HAP-1 (cell line): ENCODE measurements around the gene SMARCD2.
A peak's percentile ranks its signal among the peaks of the same experiment; 100 is the strongest.

Source experiments
- DNase-seq, 2 experiments: peaks; one replicate each; pipeline ENCODE4 v3.0.0-alpha.2; 2016 to 2020; ENCODE audit warnings: low spot score in 2 of 2
- H3K27me3 ChIP-seq: fragments of 250-450 bp; sonication (Bioruptor Pico); 2 replicates; pipeline ENCODE4 v1.5.1; 2020; ENCODE audit warnings: low read depth, mild to moderate bottlenecking, moderate library complexity
- H3K36me3 ChIP-seq: fragments of 250-450 bp; sonication (Bioruptor Pico); replicated peaks from 2 replicates; pipeline ENCODE4 v1.5.1; 2020; ENCODE audit warnings: mild to moderate bottlenecking
- H3K4me1 ChIP-seq: fragments of 250-450 bp; sonication (Bioruptor Pico); 2 replicates; pipeline ENCODE4 v1.5.1; 2020; ENCODE audit warnings: mild to moderate bottlenecking
- H3K4me3 ChIP-seq: fragments of 250-450 bp; sonication (Bioruptor Pico); 2 replicates; pipeline ENCODE4 v1.5.1; 2020; ENCODE audit warnings: mild to moderate bottlenecking, moderate library complexity
- H3K9me3 ChIP-seq: fragments of 250-450 bp; sonication (Bioruptor Pico); 2 replicates; pipeline ENCODE4 v1.5.1; 2020; ENCODE audit warnings: mild to moderate bottlenecking, moderate library complexity
- in situ Hi-C: fragments of 300-500 bp; cut with MboI; formaldehyde crosslinking; loops from 3 replicates; pipeline ENCODE4 v1.14.3; 2020; ENCODE audit warnings: low sequenced_read_pairs, inconsistent platforms, mixed read lengths

The SMARCD2 gene

DNA sequence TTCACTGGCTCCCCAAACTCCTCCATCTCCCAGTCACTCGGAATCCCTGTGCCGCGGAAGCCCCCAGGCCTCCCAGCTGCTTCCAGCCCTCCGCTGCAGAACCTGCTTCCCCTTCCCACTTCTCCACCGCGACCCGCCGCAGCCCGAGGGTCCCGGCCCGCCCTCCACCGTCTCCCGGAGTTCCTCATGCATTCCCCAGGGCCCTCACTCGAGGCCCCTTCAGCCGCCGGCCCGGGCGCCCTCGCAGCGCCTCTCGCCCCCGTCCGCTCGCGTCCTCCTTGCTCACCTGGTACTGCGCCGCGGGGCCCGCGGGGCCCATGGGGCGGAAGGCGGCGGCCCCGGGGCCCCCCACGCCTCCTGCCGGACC lies 329 bp downstream of the SMARCD2 start:
- H3K4me3 ChIP-seq: peak overlapping the region; percentile 76
- peaks cover 11% of the 10 kb centered on the region for H3K4me1 ChIP-seq
- H3K36me3 ChIP-seq: peaks cover 5% of the 10 kb centered on the region
- in situ Hi-C loops: no loop called here
- peak in 1 of 2 experiments; percentile 43 for DNase-seq
- H3K27me3 ChIP-seq: no peaks in the 10 kb centered on the region
- H3K9me3 ChIP-seq: no peaks in the 10 kb centered on the region

DNA sequence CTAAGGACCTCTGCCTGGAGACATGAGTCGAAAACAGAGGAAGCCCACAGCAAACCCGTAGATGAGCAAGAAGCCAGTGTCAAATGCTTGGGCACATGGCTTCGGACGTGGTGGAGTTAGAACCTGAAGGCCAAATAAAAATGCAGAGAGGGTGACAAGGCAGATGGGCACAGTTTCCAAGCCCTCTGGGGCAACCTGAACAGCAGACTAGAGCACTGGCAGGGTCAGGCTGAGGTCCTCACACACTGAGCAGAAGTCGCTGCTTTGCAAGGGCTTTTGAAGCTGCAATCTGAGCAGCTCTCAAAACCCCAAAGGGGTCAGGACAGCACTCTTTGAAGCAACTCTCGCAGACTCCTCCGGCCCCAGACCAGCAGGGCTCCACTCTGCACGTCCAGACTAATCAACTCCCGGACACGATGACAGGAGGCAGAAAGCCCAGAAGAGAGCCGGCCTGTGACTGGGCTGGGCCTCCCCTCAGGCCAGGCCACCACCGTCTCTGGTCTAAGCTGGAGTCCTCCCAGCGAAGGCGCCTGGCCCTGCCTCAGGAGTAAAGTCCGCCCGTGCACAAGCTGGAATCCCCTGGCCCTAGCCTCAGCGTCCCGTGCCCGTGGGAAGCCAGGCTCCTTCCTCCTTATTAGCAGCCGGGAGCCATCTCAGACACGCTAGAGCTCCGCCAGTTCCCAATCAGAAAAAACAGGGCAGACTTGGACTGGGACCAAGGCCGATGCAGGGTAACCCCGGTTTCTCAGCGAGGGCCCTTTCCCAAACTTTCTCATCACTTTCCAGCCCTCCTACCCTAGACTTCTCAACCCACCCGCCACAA lies 924 bp downstream of the SMARCD2 start:
- H3K4me3 ChIP-seq: peak overlapping the region; percentile 76
- no peaks in the 10 kb centered on the region for H3K9me3 ChIP-seq
- H3K27me3 ChIP-seq: no peaks in the 10 kb centered on the region
- H3K36me3 ChIP-seq: peaks cover 11% of the 10 kb centered on the region
- in situ Hi-C loops: no loop called here
- H3K4me1 ChIP-seq: peaks cover 11% of the 10 kb centered on the region
- DNase-seq: peak; percentile 17 to 35

DNA sequence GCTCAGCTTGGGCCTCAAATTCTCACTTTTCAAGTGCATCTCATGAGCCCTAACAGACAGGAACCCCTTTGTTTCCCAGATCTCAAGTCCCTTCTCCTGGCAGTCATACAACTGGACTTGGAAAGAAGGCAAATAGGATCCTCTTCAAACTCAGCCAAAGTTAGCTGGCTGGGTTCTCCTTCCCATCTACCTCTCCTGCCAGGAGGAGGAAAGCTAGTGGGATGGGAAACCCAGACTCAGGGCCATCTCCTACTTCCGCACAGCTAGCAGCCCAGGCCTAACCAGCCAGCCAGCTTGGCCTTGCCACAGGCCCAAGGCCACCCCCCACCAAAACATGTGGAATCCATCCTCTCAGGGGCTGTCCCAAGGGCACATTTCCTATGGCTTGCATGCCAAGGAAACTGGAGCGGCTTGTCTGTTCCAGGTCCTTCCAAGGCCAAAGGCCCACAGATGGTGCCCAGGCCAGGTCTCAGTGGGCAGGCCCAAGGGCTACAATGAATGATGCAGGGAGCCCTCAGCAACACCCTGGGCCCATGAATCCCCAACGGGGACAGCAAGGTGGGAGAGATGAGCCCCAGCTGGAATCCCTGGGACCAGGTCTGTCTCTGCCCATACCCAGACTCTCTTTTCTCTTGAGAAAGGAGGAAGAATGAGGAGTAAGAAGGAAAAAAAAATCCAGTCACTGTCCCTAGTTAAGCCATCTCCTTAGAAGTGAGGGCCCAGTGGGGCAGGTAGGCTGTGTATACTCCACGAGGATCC lies 1.7 kb downstream of the SMARCD2 start:
- Histone ChIP-seq H3K4me3 (peak overlapping the region; percentile 76), H3K27me3 (no peaks in the 10 kb centered on the region), H3K36me3 (peaks cover 16% of the 10 kb centered on the region), H3K4me1 (peaks cover 11% of the 10 kb centered on the region), H3K9me3 (no peaks in the 10 kb centered on the region)
- no peak for DNase-seq
- in situ Hi-C loops: no loop called here

DNA sequence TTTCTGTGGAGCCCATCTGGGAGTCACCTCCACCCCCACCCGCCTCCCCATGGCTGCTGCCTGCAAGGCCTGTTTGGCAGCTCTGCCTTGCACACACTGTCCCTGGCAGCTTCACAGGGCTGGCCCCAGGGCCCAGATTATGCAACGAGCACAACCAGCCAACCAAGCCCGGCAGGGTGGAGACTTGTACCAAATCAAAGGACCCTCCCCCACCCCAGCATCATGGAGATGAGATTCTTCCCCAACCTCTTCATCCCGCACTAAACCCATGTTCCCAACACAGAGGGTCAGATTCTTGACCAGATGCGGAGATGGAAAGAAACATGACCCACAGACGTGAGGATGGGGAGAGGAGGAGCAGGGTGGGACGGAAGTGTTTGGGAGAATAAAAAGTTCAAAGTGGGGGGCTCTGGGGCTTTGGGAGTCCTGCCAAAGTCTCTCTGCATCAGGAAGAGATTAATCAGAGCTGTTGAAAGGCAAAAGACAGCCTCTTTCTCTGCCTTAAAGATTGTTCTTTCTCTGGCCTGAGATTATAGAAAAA lies 3.8 kb downstream of the SMARCD2 start:
- Histone ChIP-seq H3K36me3 (peaks cover 33% of the 10 kb centered on the region), H3K4me3 (no peak overlapping the region), H3K27me3 (no peaks in the 10 kb centered on the region), H3K9me3 (no peaks in the 10 kb centered on the region), H3K4me1 (peaks cover 11% of the 10 kb centered on the region)
- no peak for DNase-seq
- in situ Hi-C loops: no loop called here

DNA sequence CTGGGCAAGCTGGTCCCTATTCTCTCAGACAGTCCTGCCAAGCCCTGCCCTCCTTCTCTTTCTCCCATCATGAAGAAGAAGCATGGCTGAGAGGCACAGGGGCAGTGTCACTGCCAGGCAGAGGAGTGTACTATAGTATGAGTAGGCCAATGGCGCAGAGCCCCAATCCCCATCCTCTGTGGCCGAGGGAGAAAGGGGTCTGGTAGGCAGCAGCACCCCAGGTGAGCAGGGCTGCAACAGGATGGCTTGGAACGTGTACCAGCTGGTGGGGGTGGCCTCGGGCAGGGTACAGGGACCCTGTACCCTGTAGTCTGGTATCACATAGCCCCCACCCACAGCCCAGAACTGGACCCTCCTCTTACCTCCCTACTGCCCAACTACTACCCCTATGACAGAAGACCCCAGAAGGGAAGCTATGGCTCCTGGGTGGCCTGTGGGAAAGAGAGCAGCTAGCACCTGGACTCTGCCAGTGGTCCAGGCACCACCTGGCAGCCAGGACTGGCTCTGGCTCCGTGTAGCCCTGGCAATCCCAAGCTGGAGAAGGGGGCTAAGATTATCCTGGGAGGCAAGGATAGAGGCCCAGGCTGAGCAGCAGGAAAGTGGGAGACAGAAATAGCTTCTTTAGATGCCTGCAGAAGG lies 4.4 kb downstream of the SMARCD2 start:
- H3K9me3 ChIP-seq: no peaks in the 10 kb centered on the region
- peaks cover 11% of the 10 kb centered on the region for H3K4me1 ChIP-seq
- H3K36me3 ChIP-seq: peaks cover 40% of the 10 kb centered on the region
- DNase-seq: no peak
- in situ Hi-C loops: no loop called here
- H3K4me3 ChIP-seq: no peak overlapping the region
- no peaks in the 10 kb centered on the region for H3K27me3 ChIP-seq

DNA sequence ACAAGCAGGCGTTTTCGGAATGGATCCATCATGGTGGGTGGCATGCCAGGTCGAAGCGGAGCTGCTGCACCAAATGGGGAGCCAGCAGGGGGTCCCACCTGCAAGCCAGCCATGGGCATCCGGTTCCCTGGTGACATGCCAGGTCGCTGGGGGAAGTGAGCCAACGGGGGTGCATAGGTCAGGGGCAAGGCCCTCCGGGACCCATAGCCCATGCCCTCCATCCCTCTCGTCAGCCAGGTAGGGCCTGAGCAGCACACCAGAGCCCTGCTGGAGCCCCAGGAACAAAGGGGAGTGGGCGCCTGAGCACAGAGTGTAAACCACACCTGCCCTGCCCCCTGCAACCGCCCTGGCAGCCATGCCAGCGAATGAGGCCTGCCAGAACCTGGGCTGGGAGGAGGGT lies 5.0 kb downstream of the SMARCD2 start:
- Histone ChIP-seq H3K36me3 (peaks cover 46% of the 10 kb centered on the region), H3K27me3 (no peaks in the 10 kb centered on the region)
- in situ Hi-C loops: no loop called here

DNA sequence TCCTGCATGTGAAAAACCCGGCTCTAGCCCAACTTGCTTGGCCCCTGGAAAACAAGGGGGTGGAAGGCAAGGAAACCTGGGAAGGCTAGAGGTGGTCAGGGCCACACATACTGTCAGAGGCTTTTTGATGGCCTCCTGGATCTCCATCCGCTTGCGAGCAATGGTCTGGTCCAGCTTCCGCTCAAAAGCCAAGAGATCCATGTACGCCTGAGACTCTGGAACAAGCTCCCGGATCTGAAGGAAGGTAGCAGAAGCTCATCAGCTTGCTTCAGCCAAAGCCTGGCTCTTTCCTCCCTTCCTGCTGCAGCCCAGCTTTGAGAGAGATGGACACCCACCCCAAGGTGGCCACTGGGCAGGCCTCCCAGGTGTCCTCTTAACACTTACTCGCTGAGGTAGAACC lies 5.7 kb downstream of the SMARCD2 start:
- Histone ChIP-seq H3K9me3 (no peaks in the 10 kb centered on the region), H3K27me3 (no peaks in the 10 kb centered on the region), H3K4me1 (peaks cover 11% of the 10 kb centered on the region), H3K36me3 (peaks cover 48% of the 10 kb centered on the region), H3K4me3 (no peak overlapping the region)
- DNase-seq: no peak
- in situ Hi-C loops: no loop called here

More for the DNA sequence above, 5.0 kb downstream of the SMARCD2 start:
- no peak for DNase-seq
- Histone ChIP-seq H3K9me3 (no peaks in the 10 kb centered on the region), H3K4me3 (no peak overlapping the region), H3K4me1 (peaks cover 11% of the 10 kb centered on the region)

DNA sequence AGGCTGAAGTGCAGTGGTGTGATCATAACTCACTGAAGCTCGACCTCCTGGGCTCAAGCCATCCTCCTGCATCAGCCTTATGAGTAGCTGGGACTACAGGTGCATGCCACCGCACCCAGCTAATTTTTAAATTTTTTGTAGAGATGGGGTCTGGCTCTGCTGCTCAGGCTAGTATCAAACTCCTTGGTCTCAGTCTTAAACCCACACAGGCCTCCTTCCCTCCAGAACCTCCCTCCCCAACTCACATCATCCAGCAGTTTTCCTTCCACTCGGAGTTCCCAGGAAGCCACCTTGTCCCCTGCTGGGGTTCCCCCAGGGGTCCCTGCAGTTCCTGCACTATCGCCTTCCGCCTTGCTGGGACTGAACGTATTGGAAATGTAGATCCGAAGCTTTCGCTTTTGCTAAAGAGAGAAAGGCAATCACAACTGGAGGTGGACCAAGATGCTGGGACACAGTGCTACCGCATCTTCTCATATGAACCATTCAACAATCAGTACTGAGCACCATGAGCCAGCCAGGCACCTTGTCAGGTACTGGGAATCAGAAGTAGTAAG lies 7.2 kb downstream of the SMARCD2 start:
- in situ Hi-C loops: no loop called here

DNA sequence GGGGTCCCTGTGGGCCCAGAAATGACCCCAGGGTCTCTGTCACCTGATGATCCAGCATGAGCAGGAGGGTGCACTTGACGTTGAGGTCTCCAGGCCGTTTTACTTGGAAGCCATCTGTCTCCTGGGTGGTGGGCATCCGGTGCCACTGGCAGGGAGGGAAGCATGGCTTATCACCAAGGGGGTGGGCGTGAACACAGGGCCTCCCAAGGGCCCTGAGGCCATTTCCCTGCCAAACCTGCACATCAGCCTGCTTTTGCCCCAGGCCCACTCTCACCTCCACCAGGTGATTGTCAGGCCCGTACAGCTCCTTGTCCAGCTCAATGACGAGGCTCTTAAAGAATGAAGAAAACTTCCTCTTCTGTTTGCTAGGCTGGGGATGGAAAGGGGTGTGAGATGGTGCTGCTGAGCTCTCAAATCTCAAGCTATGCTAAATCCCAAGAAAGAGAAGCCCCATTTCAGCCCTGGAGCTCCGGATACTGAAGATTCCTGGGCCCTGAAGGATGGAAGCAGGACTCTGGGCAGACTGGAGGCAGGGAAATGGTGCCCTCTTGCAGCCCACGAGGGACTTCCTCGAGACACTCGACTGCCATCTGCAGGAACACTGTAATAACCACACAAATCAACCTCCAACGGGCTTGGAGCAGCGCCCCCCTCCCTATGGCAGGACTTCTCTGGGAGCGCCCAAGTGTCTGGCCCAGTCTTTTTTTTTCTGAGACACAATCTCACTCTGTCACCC lies 7.9 kb downstream of the SMARCD2 start:
- in situ Hi-C loops: no loop called here
- Histone ChIP-seq H3K4me1 (peaks cover 5% of the 10 kb centered on the region), H3K4me3 (no peak overlapping the region), H3K36me3 (peaks cover 70% of the 10 kb centered on the region), H3K9me3 (no peaks in the 10 kb centered on the region), H3K27me3 (no peaks in the 10 kb centered on the region)
- peak; percentile 86 to 87 for DNase-seq

More for the DNA sequence above, 7.2 kb downstream of the SMARCD2 start:
- Histone ChIP-seq H3K36me3 (peaks cover 64% of the 10 kb centered on the region), H3K9me3 (no peaks in the 10 kb centered on the region), H3K27me3 (no peaks in the 10 kb centered on the region), H3K4me1 (peaks cover 5% of the 10 kb centered on the region), H3K4me3 (no peak overlapping the region)
- no peak for DNase-seq

DNA sequence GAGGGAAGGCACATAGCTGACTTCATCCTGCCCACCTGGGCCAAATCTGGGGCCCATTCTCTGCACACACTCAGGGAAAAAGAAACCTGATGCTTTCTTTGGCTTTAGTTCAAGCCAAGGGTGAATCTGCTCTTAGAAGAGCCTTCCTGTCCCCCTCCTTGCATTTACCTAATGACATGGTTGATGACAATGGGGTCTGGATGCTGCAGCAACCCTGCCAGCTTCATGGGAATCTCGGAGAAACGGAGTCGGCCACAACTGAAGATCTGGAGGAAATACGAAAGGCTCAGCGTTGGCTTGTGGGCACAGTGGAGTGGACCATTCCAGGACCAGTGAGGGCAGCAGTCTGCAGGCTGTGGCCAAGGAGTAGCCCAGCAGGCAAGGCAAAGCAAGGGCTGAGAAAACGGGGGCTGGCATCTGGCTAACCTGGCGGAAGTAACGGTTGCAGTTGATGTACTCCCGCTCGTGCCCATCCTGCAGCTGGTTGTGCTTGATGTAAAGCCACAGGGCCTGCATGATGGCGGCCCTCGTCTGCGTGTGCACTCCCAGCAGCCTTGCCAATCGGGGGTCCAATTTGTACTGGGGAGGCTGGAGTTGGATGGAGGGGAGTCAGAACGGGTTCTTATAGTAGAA lies 8.6 kb downstream of the SMARCD2 start:
- DNase-seq: no peak
- H3K4me3 ChIP-seq: no peak overlapping the region
- peaks cover 78% of the 10 kb centered on the region for H3K36me3 ChIP-seq
- H3K4me1 ChIP-seq: peaks cover under 1% of the 10 kb centered on the region; the same call in 1 of the 2 replicates
- H3K9me3 ChIP-seq: no peaks in the 10 kb centered on the region
- H3K27me3 ChIP-seq: no peaks in the 10 kb centered on the region
- in situ Hi-C loops: no loop called here

DNA sequence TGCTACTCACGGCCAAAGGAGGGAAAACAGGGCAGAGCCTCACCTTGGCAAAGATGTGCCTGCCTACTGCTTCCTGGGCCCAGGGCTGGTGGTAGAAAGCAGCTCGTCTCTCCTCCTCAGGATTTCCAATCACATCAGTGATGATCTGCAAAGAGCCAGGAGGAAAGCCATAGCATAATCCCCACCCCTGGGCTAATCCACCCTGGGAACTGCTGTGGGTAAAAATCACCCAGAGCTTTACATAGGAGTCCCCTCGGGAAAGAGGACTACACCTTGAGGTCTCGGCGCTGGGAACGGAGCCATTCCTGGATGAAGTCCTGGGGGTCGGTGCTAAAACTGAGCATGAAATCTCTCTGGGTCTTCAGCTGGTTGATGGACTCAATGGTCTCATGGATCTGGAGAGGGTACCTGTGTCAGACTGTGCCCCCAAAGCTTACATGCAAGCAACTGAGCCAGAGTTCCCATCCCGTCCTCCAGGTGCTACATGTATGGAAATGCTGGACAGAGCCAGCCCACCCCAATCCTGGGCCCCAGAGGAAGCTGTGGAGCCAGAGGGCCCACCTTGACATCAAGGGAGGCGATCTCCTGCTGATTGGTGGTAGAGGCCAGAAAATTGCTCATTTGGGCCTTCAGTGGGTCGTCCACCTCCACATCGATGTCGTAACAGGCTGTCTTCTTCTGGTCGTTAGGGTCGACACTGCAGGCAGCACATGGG lies 9.3 kb downstream of the SMARCD2 start:
- H3K4me1 ChIP-seq: no peaks in the 10 kb centered on the region
- peaks cover 82% of the 10 kb centered on the region for H3K36me3 ChIP-seq
- H3K4me3 ChIP-seq: no peak overlapping the region
- no peaks in the 10 kb centered on the region for H3K27me3 ChIP-seq
- H3K9me3 ChIP-seq: no peaks in the 10 kb centered on the region
- DNase-seq: no peak
- in situ Hi-C loops: no loop called here

DNA sequence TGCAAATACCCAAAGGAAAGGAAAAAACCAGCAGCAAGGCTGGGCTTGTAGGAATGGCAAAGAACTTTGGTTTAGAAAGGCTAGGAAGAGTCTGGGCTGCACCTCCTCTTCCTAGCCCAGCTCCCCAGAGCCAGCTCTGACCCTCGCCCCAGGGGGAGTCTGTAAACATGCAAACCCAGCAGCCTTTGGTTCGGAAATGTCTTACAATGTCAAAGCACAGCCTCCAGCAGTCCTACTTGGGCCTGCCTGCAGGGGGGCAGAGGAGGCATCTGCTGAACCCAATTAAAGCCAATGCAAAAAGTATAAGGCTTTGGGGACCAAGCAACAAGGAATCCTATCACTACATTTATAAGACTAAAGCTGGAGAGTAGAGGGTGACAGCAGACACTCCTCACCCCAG lies 10.0 kb downstream of the SMARCD2 start:
- H3K4me3 ChIP-seq: no peak overlapping the region
- in situ Hi-C loops: no loop called here
- H3K4me1 ChIP-seq: no peaks in the 10 kb centered on the region
- H3K27me3 ChIP-seq: no peaks in the 10 kb centered on the region
- H3K36me3 ChIP-seq: peaks cover 82% of the 10 kb centered on the region
- H3K9me3 ChIP-seq: no peaks in the 10 kb centered on the region
- no peak for DNase-seq
